PC-3 (cell line): ENCODE measurements around the gene MRC2. TPM values are rescaled to one million over a fixed set of nuclear protein-coding genes. Genes with fewer than 3 reads are reported as not detected.

Source experiments
- ATAC-seq: fragments of 200-7000 bp; cut with Tn5 transposase; 2 replicates; pipeline ENCODE4 v1.9.1; 2020; ENCODE audit warnings: mild to moderate bottlenecking, moderate library complexity
- BruUV-seq: library from RNA; stranded (reverse); fragments of 400-500 nt; replicated peaks from 2 replicates; lab custom pipeline; 2021; lab: Mats Ljungman, UMichigan
- CTCF ChIA-PET: fragments of 300-600 bp; sonication (Branson Sonifier 250); formaldehyde crosslinking; loops from one replicate; lab custom pipeline; 2022; ENCODE audit warnings: antibody characterized with exemption; lab: Charles Lee
- POLR2A ChIA-PET: fragments of 300-600 bp; sonication (Branson Sonifier 250); formaldehyde crosslinking; loops from one replicate; lab custom pipeline; 2022; ENCODE audit warnings: antibody characterized with exemption; ENCODE audit not compliant: unreplicated experiment; lab: Charles Lee
- DNase-seq: peaks from one replicate; pipeline ENCODE4 v3.0.0-alpha.2; 2015
- H2AFZ ChIP-seq: fragments of 300-600 bp; sonication (generic); 2 replicates; pipeline ENCODE4 v1.6.0; 2016; ENCODE audit warnings: antibody characterized with exemption, low read length
- H3F3A ChIP-seq: fragments of 300-600 bp; sonication (generic); one replicate; pipeline ENCODE4 v1.6.0; 2017; ENCODE audit warnings: antibody characterized with exemption, low read length, control low read depth, mild to moderate bottlenecking; ENCODE audit not compliant: unreplicated experiment
- H3K27ac ChIP-seq: fragments of 300-600 bp; sonication (generic); 2 replicates; pipeline ENCODE4 v1.5.1; 2016; ENCODE audit warnings: mild to moderate bottlenecking, low read length
- H3K27me3 ChIP-seq: fragments of 300-600 bp; sonication (generic); 2 replicates; pipeline ENCODE4 v1.6.1; 2016; ENCODE audit warnings: low read length, mixed read lengths
- H3K36me3 ChIP-seq: fragments of 300-600 bp; sonication (generic); 2 replicates; pipeline ENCODE4 v1.6.1; 2016; ENCODE audit warnings: low read depth, mixed run types, low read length, mixed read lengths
- H3K4me1 ChIP-seq: fragments of 300-600 bp; sonication (generic); 2 replicates; pipeline ENCODE4 v1.5.1; 2016; ENCODE audit warnings: low read length; ENCODE audit not compliant: insufficient read depth
- H3K4me2 ChIP-seq: fragments of 300-600 bp; sonication (generic); 2 replicates; pipeline ENCODE4 v1.6.0; 2016; ENCODE audit warnings: low read length
- H3K4me3 ChIP-seq: fragments of 300-600 bp; sonication (generic); 2 replicates; pipeline ENCODE4 v1.5.1; 2016; ENCODE audit warnings: mild to moderate bottlenecking, low read length, mixed read lengths
- H3K79me2 ChIP-seq: fragments of 300-600 bp; sonication (generic); 2 replicates; pipeline ENCODE4 v1.6.1; 2017; ENCODE audit warnings: low read length, mixed read lengths
- H3K9ac ChIP-seq: fragments of 300-600 bp; sonication (generic); 2 replicates; pipeline ENCODE4 v1.6.0; 2016; ENCODE audit warnings: mild to moderate bottlenecking, low read length
- H3K9me2 ChIP-seq: fragments of 300-600 bp; sonication (generic); replicated peaks from 2 replicates; pipeline ENCODE4 v1.6.1; 2016; ENCODE audit warnings: mixed run types, low read length, mixed read lengths
- H3K9me3 ChIP-seq: fragments of 300-600 bp; sonication (generic); 2 replicates; pipeline ENCODE4 v1.6.1; 2016; ENCODE audit warnings: low read length, mixed read lengths
- H4K20me1 ChIP-seq: fragments of 300-600 bp; sonication (generic); 2 replicates; pipeline ENCODE4 v1.6.1; 2016; ENCODE audit warnings: low read length, mixed read lengths
- CTCF ChIP-seq: fragments of 300-600 bp; sonication (generic); conservative IDR thresholded peaks from 2 replicates; pipeline ENCODE4 v1.5.1; 2017; ENCODE audit warnings: antibody characterized with exemption, low read depth, mild to moderate bottlenecking, low read length
- EZH2 ChIP-seq: fragments of 300-600 bp; sonication (generic); IDR thresholded peaks from one replicate; pipeline ENCODE4 v1.6.1; 2017; ENCODE audit warnings: antibody characterized with exemption, mild to moderate bottlenecking, low read length; ENCODE audit not compliant: unreplicated experiment
- EZH2phosphoT487 ChIP-seq: fragments of 300-600 bp; sonication (generic); IDR thresholded peaks from 2 replicates; pipeline ENCODE4 v1.6.1; 2018; ENCODE audit warnings: mild to moderate bottlenecking, antibody characterized with exemption, low read length, borderline replicate concordance
- intact Hi-C: fragments of 100-400 bp; cut with micrococcal nuclease; formaldehyde crosslinking; loops from 2 replicates; pipeline ENCODE4 v1.9.0; 2023
- total RNA-seq: library from RNA; depleted of rRNA; stranded (reverse); fragments of >200 nt; gene quantifications from 2 replicates; pipeline ENCODE4 v1.2.3, GENCODE V29; 2014

Gene MRC2
- total RNA-seq, 1 experiment from 2014 or later, result 13.5 TPM

- TF ChIP-seq EZH2 (no peak), CTCF (no peak), EZH2phosphoT487 (no peak)
- no peaks in the 10 kb centered on the region for H3K36me3 ChIP-seq
- no peaks in the 10 kb centered on the region for H3K27me3 ChIP-seq
- no TSS peak for BruUV-seq
- DNase-seq (no peak), ATAC-seq (no peak)
- H3K4me1 ChIP-seq, result no peaks in the 10 kb centered on the region
- CTCF ChIA-PET, result no interaction called here
- no peaks in the 10 kb centered on the region for H3K79me2 ChIP-seq
- H4K20me1 ChIP-seq, result no peaks in the 10 kb centered on the region
- H3K9me2 ChIP-seq, result no peaks in the 10 kb centered on the region
- POLR2A ChIA-PET, result no interaction called here
- H3K9me3 ChIP-seq, result no peaks in the 10 kb centered on the region
- no peak overlapping the region for H3K4me2 ChIP-seq
- no peak overlapping the region for H3K4me3 ChIP-seq
- no peak overlapping the region for H2AFZ ChIP-seq
- no peak overlapping the region for H3K9ac ChIP-seq
- intact Hi-C loops, result no loop called here
- no peaks in the 10 kb centered on the region for H3F3A ChIP-seq
- no peak overlapping the region for H3K27ac ChIP-seq
Observed at GRCh38 chr17:62643496-62643895, 16.0 kb downstream of the MRC2 start.

GRCh38 chr17:62644487-62645173, 17.2 kb downstream of the MRC2 start:
- ChIA-PET CTCF (no interaction called here), POLR2A (no interaction called here)
- Histone ChIP-seq H3K4me2 (no peak overlapping the region), H3K27ac (no peak overlapping the region), H4K20me1 (no peaks in the 10 kb centered on the region), H3K79me2 (no peaks in the 10 kb centered on the region), H3K9me3 (no peaks in the 10 kb centered on the region), H2AFZ (no peak overlapping the region), H3K4me3 (no peak overlapping the region), H3K36me3 (no peaks in the 10 kb centered on the region), H3K9me2 (no peaks in the 10 kb centered on the region), H3K9ac (no peak overlapping the region), H3K27me3 (no peaks in the 10 kb centered on the region), H3K4me1 (no peaks in the 10 kb centered on the region), H3F3A (no peaks in the 10 kb centered on the region)
- DNase-seq, result no peak
- no TSS peak for BruUV-seq
- TF ChIP-seq EZH2phosphoT487 (no peak), CTCF (no peak), EZH2 (no peak)
- ATAC-seq, result no peak
- intact Hi-C loops, result no loop called here

- no TSS peak for BruUV-seq
- H3K4me3 ChIP-seq, result no peak overlapping the region
- no peaks in the 10 kb centered on the region for H3K36me3 ChIP-seq
- no peak overlapping the region for H3K27ac ChIP-seq
- no peak for ATAC-seq
- H3K9me3 ChIP-seq, result no peaks in the 10 kb centered on the region
- H3K9me2 ChIP-seq, result no peaks in the 10 kb centered on the region
- H3F3A ChIP-seq, result no peaks in the 10 kb centered on the region
- H3K9ac ChIP-seq, result no peak overlapping the region
- no peak overlapping the region for H3K4me2 ChIP-seq
- no peaks in the 10 kb centered on the region for H3K27me3 ChIP-seq
- no peak overlapping the region for H2AFZ ChIP-seq
- H4K20me1 ChIP-seq, result no peaks in the 10 kb centered on the region
- no peak for TF ChIP-seq EZH2
- TF ChIP-seq CTCF, result no peak
- TF ChIP-seq EZH2phosphoT487, result no peak
- CTCF ChIA-PET, result no interaction called here
- peaks cover 11% of the 10 kb centered on the region; the same call in 1 of the 2 replicates for H3K4me1 ChIP-seq
- intact Hi-C loops, result no loop called here
- no peaks in the 10 kb centered on the region for H3K79me2 ChIP-seq
- POLR2A ChIA-PET, result interaction anchor here (0.6 to 0.7 kb wide), 2 partner anchors 46 to 76 kb away, joined by 3 read pairs; no protein-coding TSS in a partner anchor
- DNase-seq, result no peak
Observed at GRCh38 chr17:62648251-62648955, 20.9 kb downstream of the MRC2 start.
